ENCODE data around the gene PTPN11. TPM values are rescaled to one million over a fixed set of nuclear protein-coding genes. Genes with fewer than 3 reads are reported as not detected.
"Not testable (repeated sequence)": the region's sequence is repeated elsewhere in the genome, so short reads cannot be mapped to it uniquely, and the experiment has no call there.

PTPN11 gene
- total RNA-seq, 1 donor from 2014 or later, result 83.1 TPM

- TF ChIP-seq CTCF (IDR thresholded peaks at IDR 0.05), result no peak
- no peak for DNase-seq
- Mint-ChIP-seq H3K27ac (no peak overlapping the region), H3K9me3 (no peaks in the 10 kb centered on the region), H3K4me1 (no peaks in the 10 kb centered on the region), H3K36me3 (ENCODE audit: low read depth) (peaks cover under 1% of the 10 kb centered on the region), H3K4me3 (no peak overlapping the region), H3K27me3 (no peaks in the 10 kb centered on the region)
- ChIA-PET POLR2A (interaction anchor here (0.6 kb wide), 1 partner anchor 708 kb away, joined by 8 read pairs; no protein-coding TSS in a partner anchor), CTCF (no interaction called here)
- no peak for ATAC-seq (ENCODE audit: low read depth)
- intact Hi-C loops (cut with micrococcal nuclease), result no loop called here
Observed at GRCh38 chr12:112514926-112515642, 96.3 kb downstream of the PTPN11 start.

- Mint-ChIP-seq H3K36me3 (ENCODE audit: low read depth) (no peaks in the 10 kb centered on the region), H3K27ac (no peak overlapping the region), H3K4me1 (no peaks in the 10 kb centered on the region), H3K4me3 (no peak overlapping the region), H3K9me3 (no peaks in the 10 kb centered on the region), H3K27me3 (no peaks in the 10 kb centered on the region)
- ChIA-PET CTCF (no interaction called here), POLR2A (no interaction called here)
- ATAC-seq (ENCODE audit: low read depth), result no peak
- DNase-seq, result no peak
- TF ChIP-seq CTCF (IDR thresholded peaks at IDR 0.05), result no peak
- intact Hi-C loops (cut with micrococcal nuclease), result no loop called here
Observed at GRCh38 chr12:112515868-112516267, 97.1 kb downstream of the PTPN11 start.

GRCh38 chr12:112517730-112518364 lies 99.1 kb downstream of the PTPN11 start:
- no peaks in the 10 kb centered on the region for H3K36me3 Mint-ChIP-seq (ENCODE audit: low read depth)
- H3K27ac Mint-ChIP-seq, result no peak overlapping the region
- H3K4me3 Mint-ChIP-seq, result no peak overlapping the region
- H3K27me3 Mint-ChIP-seq, result no peaks in the 10 kb centered on the region
- TF ChIP-seq CTCF (IDR thresholded peaks at IDR 0.05), result no peak
- no peaks in the 10 kb centered on the region for H3K4me1 Mint-ChIP-seq
- ChIA-PET CTCF (no interaction called here), POLR2A (no interaction called here)
- intact Hi-C loops (cut with micrococcal nuclease), result no loop called here
- no peak for DNase-seq
- H3K9me3 Mint-ChIP-seq, result no peaks in the 10 kb centered on the region
- no peak for ATAC-seq (ENCODE audit: low read depth)

- Mint-ChIP-seq H3K9me3 (no peaks in the 10 kb centered on the region), H3K4me1 (no peaks in the 10 kb centered on the region), H3K27ac (no peak overlapping the region), H3K36me3 (ENCODE audit: low read depth) (no peaks in the 10 kb centered on the region), H3K27me3 (no peaks in the 10 kb centered on the region), H3K4me3 (no peak overlapping the region)
- ChIA-PET CTCF (no interaction called here), POLR2A (no interaction called here)
- no peak for DNase-seq
- ATAC-seq (ENCODE audit: low read depth), result no peak
- intact Hi-C loops (cut with micrococcal nuclease), result no loop called here
- TF ChIP-seq CTCF (IDR thresholded peaks at IDR 0.05), result no peak
Observed at GRCh38 chr12:112518365-112518735, 99.6 kb downstream of the PTPN11 start.

- H3K27me3 Mint-ChIP-seq; H3K4me3 Mint-ChIP-seq; ATAC-seq (ENCODE audit: low read depth); H3K27ac Mint-ChIP-seq; H3K9me3 Mint-ChIP-seq; CTCF ChIA-PET; intact Hi-C loops (cut with micrococcal nuclease); H3K4me1 Mint-ChIP-seq; H3K36me3 Mint-ChIP-seq (ENCODE audit: low read depth); POLR2A ChIA-PET; DNase-seq: not testable (repeated sequence)
Observed at GRCh38 chr12:112519841-112520340, 101.1 kb downstream of the PTPN11 start.

Measured in activated B cell treated with CpG ODN at 0.5 μM for 24 hours (primary cell).